BLaER1 treated with 17β-estradiol and CSF1 and Interleukin-3, amounts not matched to agents 10 nM and 100 nM (cell line): Measurements from ENCODE around the gene PDZD2.

Source experiments
- H3K27ac ChIP-seq, 11 experiments: shearing (Covaris generic); formaldehyde crosslinking; 2 replicates each; pipeline ENCODE4 v1.8.1; 2022
- H3K27me3 ChIP-seq, 11 experiments: shearing (Covaris generic); formaldehyde crosslinking; 2 replicates each; pipeline ENCODE4 v1.8.1; 2022
- H3K36me3 ChIP-seq, 11 experiments: shearing (Covaris generic); formaldehyde crosslinking; 2 replicates each; pipeline ENCODE4 v1.8.1; 2022
- H3K4me1 ChIP-seq, 10 experiments: shearing (Covaris generic); formaldehyde crosslinking; 2 replicates each; pipeline ENCODE4 v1.8.1; 2022
- H3K4me2 ChIP-seq, 11 experiments: shearing (Covaris generic); formaldehyde crosslinking; 2 replicates each; pipeline ENCODE4 v1.8.1; 2022
- H3K4me3 ChIP-seq, 10 experiments: shearing (Covaris generic); formaldehyde crosslinking; 2 replicates each; pipeline ENCODE4 v1.8.1; 2022
- H3K9ac ChIP-seq, 11 experiments: shearing (Covaris generic); formaldehyde crosslinking; 2 replicates each; pipeline ENCODE4 v1.8.1; 2022
- H3K9me3 ChIP-seq, 11 experiments: shearing (Covaris generic); formaldehyde crosslinking; replicated peaks in 1 of 11; 2 replicates each; pipeline ENCODE4 v1.8.1; 2022
- H4K20me1 ChIP-seq, 11 experiments: shearing (Covaris generic); formaldehyde crosslinking; 2 replicates each; pipeline ENCODE4 v1.8.1; 2022
- Cebpa-rat ChIP-seq, 11 experiments: shearing (Covaris generic); IDR thresholded peaks; 2 replicates each; pipeline ENCODE4 v1.8.1; 2022

PDZD2 gene

DNA sequence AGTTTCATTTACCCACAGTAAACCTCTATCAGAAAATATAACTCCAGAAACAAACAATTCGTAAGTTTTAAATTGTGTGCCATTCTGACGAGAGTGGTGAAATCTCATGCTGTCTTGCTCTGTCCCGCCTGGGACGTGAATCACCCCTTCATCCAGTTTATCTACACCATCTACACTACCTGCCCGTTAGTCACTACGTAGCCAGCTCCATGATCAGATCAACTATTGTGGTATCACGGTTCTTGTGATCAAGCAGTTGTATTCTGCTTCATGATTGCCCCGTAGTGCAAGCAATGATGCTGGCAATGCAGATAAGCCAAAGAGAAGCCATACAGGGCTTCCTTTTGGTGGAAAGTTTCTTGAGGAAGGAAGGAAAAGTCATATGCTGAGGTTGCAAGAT is 384.9 kb downstream of the PDZD2 start:
- TF ChIP-seq Cebpa-rat (IDR thresholded peaks at IDR 0.05) = no peak
- Histone ChIP-seq H3K4me3 (no peak overlapping the region), H3K4me1 (peaks cover 8 to 74% (median 42%) of the 10 kb centered on the region in 10 experiments; a peak in 19 of 20 replicates), H3K27ac (peak overlapping the region in 3 of 11 experiments; percentile 8 to 35 (median 12); a peak in 2 of 22 replicates), H3K9me3 (no peaks in the 10 kb centered on the region), H3K36me3 (no peaks in the 10 kb centered on the region), H4K20me1 (no peaks in the 10 kb centered on the region), H3K27me3 (no peaks in the 10 kb centered on the region), H3K4me2 (peak overlapping the region in 5 of 11 experiments; percentile 5 to 57 (median 32); a peak in 7 of 22 replicates), H3K9ac (no peak overlapping the region)

DNA sequence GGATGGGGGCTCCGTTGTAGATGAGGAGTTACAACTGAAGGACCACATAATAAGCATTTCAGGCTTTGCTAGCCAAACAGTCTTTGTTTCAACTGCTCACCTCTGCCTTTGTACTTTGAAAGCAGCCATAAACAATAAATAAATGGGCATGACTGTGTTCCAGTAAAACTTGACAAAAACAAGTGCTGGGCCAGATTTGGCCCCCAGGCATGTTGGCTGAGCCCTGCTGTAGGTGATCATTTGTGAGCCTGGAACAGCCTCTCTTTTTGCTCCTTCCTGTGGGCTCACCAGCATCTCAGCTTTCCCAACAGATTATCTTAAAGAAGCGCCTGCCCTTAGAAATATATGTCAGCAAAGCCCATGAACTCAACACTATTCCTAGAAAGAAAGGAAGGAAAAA is 385.8 kb downstream of the PDZD2 start:
- no peaks in the 10 kb centered on the region for H4K20me1 ChIP-seq
- no peaks in the 10 kb centered on the region for H3K27me3 ChIP-seq
- no peaks in the 10 kb centered on the region for H3K36me3 ChIP-seq
- H3K9ac ChIP-seq = no peak overlapping the region
- peak overlapping the region in 2 of 11 experiments; percentile 7 to 12; a peak in 2 of 22 replicates for H3K27ac ChIP-seq
- H3K4me1 ChIP-seq = peaks cover 8 to 84% (median 51%) of the 10 kb centered on the region in 10 experiments; a peak in 19 of 20 replicates
- TF ChIP-seq Cebpa-rat (IDR thresholded peaks at IDR 0.05) = no peak
- H3K9me3 ChIP-seq = no peaks in the 10 kb centered on the region
- no peak overlapping the region for H3K4me3 ChIP-seq
- no peak overlapping the region; a peak in 1 of 22 replicates for H3K4me2 ChIP-seq

DNA sequence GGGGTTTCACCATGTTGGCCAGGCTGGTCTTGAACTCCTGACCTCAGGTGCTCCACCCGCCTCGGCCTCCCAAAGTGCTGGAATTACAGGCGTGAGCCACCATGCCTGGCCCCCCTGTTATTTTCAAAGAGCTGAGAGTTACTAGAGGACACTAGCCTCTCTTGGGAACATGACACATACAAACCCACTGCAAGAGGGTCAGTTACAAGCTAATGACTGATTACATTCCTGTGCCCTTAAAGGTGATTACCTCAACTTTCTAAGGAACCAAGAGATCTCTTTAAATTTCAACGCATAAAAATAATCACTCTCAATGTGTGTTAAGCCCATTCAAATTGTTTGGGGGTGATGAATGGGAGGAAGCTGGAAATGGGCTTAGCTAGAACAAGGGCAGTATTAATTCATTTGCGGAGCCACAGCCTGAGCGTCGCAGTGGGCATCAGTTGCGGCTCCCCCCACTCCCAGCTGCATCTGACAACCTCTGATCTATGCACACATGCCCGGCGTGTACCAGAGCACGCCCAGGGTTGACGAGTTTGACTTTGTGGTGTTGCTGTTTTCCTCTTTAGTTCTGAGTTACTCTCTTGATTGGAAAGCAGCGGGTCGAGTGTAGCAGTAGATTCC is 388.3 kb downstream of the PDZD2 start:
- peak overlapping the region in 10 of 11 experiments; percentile 35 to 82 (median 76); a peak in 19 of 22 replicates for H3K27ac ChIP-seq
- H3K4me2 ChIP-seq = peak overlapping the region; percentile 5 to 85 (median 67); a peak in 19 of 22 replicates
- no peaks in the 10 kb centered on the region for H3K9me3 ChIP-seq
- peak overlapping the region in 9 of 11 experiments; percentile 6 to 68 (median 53); a peak in 14 of 22 replicates for H3K9ac ChIP-seq
- no peaks in the 10 kb centered on the region for H4K20me1 ChIP-seq
- no peak overlapping the region for H3K4me3 ChIP-seq
- TF ChIP-seq Cebpa-rat (IDR thresholded peaks at IDR 0.05) = no peak
- H3K36me3 ChIP-seq = no peaks in the 10 kb centered on the region
- H3K4me1 ChIP-seq = peaks cover 8 to 93% (median 53%) of the 10 kb centered on the region in 10 experiments; a peak in 18 of 20 replicates
- H3K27me3 ChIP-seq = no peaks in the 10 kb centered on the region

DNA sequence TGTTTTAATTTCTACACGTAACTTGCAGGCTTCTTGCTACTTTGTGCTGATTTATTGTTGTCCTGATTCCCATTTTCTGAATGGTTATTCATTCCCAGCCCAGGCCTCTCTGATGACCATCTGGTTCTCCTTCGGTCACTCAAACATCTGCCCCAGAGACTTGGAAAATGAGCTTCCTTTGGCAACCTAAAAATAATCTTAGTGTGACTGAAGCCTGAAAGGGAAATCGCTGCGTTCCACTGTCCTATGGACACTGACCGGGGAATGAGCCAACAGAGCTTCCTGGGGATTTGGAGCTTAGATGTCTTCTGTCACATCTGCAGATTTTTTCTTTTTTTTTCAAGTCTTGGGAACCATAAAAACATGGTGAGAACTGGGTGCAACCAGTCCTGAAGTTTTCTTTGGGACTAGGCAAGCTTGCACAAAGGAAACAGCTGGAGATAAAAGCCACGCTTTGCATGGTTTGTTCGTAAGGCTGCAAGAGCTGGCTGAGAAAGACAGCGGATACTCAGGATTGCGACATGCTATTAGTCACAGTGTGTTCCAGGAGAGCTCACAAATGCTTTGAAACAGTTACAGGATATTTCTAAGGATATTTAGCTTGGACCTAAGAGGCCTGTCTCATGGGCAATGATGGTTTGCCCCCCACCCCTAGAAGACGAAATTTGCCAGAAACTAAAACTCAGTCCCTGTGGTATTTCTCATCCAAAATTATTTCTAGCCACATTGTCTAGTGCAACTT is 389.0 kb downstream of the PDZD2 start:
- H3K9ac ChIP-seq = peak overlapping the region in 9 of 11 experiments; percentile 6 to 68 (median 53); a peak in 14 of 22 replicates
- peak overlapping the region in 10 of 11 experiments; percentile 35 to 82 (median 76); a peak in 20 of 22 replicates for H3K27ac ChIP-seq
- H3K4me2 ChIP-seq = peak overlapping the region; percentile 5 to 85 (median 67); a peak in 20 of 22 replicates
- H3K4me1 ChIP-seq = peaks cover 9 to 96% (median 57%) of the 10 kb centered on the region in 10 experiments; a peak in 19 of 20 replicates
- no peaks in the 10 kb centered on the region for H3K27me3 ChIP-seq
- H3K36me3 ChIP-seq = no peaks in the 10 kb centered on the region
- no peaks in the 10 kb centered on the region for H3K9me3 ChIP-seq
- TF ChIP-seq Cebpa-rat (IDR thresholded peaks at IDR 0.05) = peak; percentile 74 to 99 (median 96); a peak in 21 of 22 replicates
- H3K4me3 ChIP-seq = peak overlapping the region in 2 of 10 experiments; percentile 10 to 17; a peak in 2 of 20 replicates
- no peaks in the 10 kb centered on the region for H4K20me1 ChIP-seq

DNA sequence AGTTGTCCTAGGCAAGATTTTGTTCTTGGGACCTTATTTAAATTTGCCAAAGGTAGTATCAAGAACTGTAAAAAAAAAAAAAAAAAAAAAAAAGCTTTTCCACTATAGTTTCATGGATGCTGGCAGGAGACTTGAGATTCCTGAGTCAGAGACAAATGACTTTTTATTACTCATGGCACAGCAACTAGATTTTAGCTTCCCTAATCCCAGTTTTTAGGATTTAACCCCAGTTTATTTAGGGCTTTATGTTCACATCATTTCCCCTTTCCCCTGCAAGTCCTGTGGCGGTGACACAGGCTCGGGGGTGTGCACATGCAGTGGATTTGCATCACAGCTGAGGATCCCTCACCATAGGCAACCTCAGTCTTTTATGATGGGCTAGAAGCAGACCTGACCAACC is 390.3 kb downstream of the PDZD2 start:
- H3K9me3 ChIP-seq = no peaks in the 10 kb centered on the region
- TF ChIP-seq Cebpa-rat (IDR thresholded peaks at IDR 0.05) = no peak
- H3K4me2 ChIP-seq = peak overlapping the region in 7 of 11 experiments; percentile 63 to 84 (median 74); a peak in 15 of 22 replicates
- H3K4me3 ChIP-seq = no peak overlapping the region
- no peaks in the 10 kb centered on the region for H3K36me3 ChIP-seq
- H3K9ac ChIP-seq = peak overlapping the region in 1 of 11 experiments; percentile 54; a peak in 1 of 22 replicates
- no peaks in the 10 kb centered on the region for H4K20me1 ChIP-seq
- peak overlapping the region in 9 of 11 experiments; percentile 6 to 82 (median 76); a peak in 15 of 22 replicates for H3K27ac ChIP-seq
- no peaks in the 10 kb centered on the region for H3K27me3 ChIP-seq
- peaks cover 16 to 96% (median 65%) of the 10 kb centered on the region in 10 experiments; a peak in 19 of 20 replicates for H3K4me1 ChIP-seq

DNA sequence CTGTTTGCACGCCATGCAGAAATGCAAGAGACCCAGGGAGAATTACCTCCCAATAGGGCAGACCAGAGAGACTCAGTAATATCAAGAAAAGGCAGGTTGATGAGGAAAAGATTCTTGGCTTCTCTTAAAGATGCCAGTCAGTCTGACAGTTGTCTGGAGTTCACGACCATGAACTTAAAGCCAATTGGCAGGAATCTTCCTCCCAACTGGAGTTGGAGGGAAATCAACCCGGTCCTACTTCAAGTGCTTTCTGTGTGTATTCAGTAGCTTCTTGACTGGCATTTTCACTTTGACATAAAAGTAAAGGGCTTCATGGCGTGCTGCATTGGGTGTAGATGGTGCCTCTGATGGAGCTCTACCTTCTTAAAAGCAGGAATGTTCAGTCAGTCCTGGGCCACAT is 390.9 kb downstream of the PDZD2 start:
- Histone ChIP-seq H3K9me3 (no peaks in the 10 kb centered on the region), H3K27ac (peak overlapping the region in 7 of 11 experiments; percentile 6 to 82 (median 78); a peak in 10 of 22 replicates), H3K9ac (no peak overlapping the region), H3K4me3 (no peak overlapping the region), H3K4me1 (peaks cover 16 to 96% (median 67%) of the 10 kb centered on the region in 10 experiments; a peak in 19 of 20 replicates), H3K36me3 (no peaks in the 10 kb centered on the region), H3K27me3 (no peaks in the 10 kb centered on the region), H3K4me2 (peak overlapping the region in 7 of 11 experiments; percentile 12 to 84 (median 67); a peak in 13 of 22 replicates), H4K20me1 (no peaks in the 10 kb centered on the region)
- no peak for TF ChIP-seq Cebpa-rat (IDR thresholded peaks at IDR 0.05)

DNA sequence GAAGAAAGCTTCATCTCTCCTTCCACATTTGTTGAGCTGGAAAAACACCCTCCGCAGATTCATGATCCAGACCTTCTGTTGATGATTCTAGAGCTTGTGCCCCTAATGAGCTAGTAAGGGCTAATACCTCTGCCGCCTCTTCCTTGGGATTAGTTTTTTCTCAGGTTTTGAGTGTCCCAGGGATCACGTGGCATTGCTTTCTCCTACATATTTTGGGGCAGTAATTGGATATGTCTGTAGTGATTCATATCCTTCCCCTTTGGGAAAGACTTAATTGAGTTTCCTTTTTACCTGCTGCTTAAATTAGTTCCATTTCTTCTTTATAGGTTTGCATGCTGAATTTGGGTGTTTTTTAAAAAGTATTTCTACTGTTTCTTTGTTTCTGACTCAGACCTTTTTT is 391.3 kb downstream of the PDZD2 start:
- no peak overlapping the region for H3K4me3 ChIP-seq
- H3K27ac ChIP-seq = peak overlapping the region in 4 of 11 experiments; percentile 6 to 81 (median 74); a peak in 4 of 22 replicates
- H3K9me3 ChIP-seq = no peaks in the 10 kb centered on the region
- no peaks in the 10 kb centered on the region for H3K36me3 ChIP-seq
- no peak for TF ChIP-seq Cebpa-rat (IDR thresholded peaks at IDR 0.05)
- H4K20me1 ChIP-seq = no peaks in the 10 kb centered on the region
- H3K9ac ChIP-seq = no peak overlapping the region
- no peaks in the 10 kb centered on the region for H3K27me3 ChIP-seq
- peak overlapping the region in 6 of 11 experiments; percentile 63 to 84 (median 70); a peak in 12 of 22 replicates for H3K4me2 ChIP-seq
- peaks cover 16 to 92% (median 67%) of the 10 kb centered on the region in 10 experiments; a peak in 19 of 20 replicates for H3K4me1 ChIP-seq

DNA sequence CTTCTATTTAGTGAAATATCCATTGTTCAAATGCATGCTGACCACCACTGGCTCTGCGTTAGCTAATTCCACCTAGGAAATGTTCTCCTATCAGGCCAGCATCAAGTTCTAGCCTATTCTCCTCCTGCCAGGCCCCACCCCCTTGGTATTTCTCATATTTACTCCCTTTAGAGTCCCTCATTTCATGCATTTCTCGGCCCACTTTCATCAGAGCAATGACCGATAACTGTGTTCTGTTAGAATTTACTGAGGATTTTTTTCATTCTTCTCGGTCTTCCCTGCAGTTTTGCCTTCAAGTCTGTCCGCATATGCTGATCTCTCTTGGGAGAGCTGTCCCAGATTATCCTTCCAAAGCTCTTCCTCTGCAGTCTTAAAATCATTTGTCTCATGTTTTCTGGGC is 391.8 kb downstream of the PDZD2 start:
- no peaks in the 10 kb centered on the region for H3K9me3 ChIP-seq
- H3K36me3 ChIP-seq = no peaks in the 10 kb centered on the region
- no peaks in the 10 kb centered on the region for H3K27me3 ChIP-seq
- no peaks in the 10 kb centered on the region for H4K20me1 ChIP-seq
- H3K9ac ChIP-seq = no peak overlapping the region
- peak overlapping the region in 6 of 11 experiments; percentile 3 to 81 (median 67); a peak in 11 of 22 replicates for H3K4me2 ChIP-seq
- H3K27ac ChIP-seq = peak overlapping the region in 1 of 11 experiments; percentile 71; a peak in 2 of 22 replicates
- no peak overlapping the region for H3K4me3 ChIP-seq
- H3K4me1 ChIP-seq = peaks cover 16 to 91% (median 67%) of the 10 kb centered on the region in 10 experiments; a peak in 19 of 20 replicates
- no peak for TF ChIP-seq Cebpa-rat (IDR thresholded peaks at IDR 0.05)
